ENCODE data around the gene UBE4A.
A peak's percentile ranks its signal among the peaks of the same experiment; 100 is the strongest.

UBE4A gene

DNA sequence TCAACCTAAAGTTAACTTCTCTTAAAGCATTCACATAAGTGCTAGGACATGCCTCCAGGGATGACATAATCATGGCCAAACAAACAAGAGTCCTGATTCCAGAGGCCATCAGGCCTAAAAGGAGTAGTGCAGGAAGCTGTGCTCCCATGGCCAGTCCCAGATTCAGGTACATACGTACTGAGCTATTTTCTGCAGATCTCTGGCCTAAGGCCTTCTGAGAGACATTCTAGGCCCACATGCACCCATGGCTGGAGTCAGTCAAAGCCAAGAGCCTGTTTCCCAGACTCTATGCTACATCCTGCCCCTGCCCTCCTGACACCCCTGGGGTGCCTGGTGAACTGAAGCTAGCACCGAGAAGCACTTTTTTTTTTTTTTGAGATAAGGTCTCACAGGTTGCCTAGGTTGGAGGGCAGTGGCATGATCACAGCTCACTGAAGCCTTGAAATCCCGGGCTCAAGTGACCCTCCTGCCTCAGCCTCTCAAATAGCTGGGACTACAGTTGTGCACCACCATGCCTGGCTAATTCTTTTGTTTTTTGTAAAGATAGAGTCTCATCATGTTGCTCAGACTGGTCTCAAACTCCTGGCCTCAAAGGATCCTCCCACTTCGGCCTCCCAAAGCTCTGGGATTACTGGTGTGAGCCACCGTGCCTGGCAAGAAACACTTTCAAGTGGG is 17.4 kb upstream of the UBE4A start:
- no peak for DNase-seq

DNA sequence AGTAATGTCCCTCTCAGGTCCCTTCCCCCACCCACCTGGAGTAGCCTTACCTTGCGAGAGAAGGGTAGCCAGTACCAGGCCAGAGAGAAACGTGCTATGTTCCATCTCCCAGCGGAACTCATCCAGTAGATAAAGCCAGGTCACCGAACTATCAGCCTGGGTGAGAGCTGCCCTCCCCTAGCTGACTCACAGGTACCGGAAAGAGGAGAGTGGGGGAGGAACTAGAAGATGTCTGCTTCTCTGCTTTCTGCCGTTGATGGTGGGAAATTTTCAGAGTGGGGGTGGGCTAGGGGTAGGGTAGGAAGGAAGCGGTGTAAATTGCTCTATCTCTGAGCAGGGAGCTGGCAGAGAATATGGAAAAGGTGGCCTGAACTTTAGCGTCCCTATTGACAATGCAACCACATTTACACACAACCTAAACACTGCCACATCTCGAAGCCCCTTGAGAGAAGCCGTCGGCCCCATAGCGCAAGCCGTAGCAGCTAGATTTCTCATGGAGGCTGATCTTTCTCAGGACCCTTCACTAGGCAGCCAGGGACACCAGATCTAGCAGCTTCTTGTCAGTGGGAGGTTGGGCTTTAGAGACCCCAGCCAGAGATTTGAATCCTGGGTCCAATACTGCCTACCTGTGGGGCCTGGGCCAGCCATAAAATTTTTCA is 16.8 kb upstream of the UBE4A start, which contains the start of gene CD3D:
Gene CD3D (minus strand): TSS at position 203 of the 659 bp plus-strand sequence. CDS start 98 bp downstream, at position 105.
- peak; percentile 77 for DNase-seq

DNA sequence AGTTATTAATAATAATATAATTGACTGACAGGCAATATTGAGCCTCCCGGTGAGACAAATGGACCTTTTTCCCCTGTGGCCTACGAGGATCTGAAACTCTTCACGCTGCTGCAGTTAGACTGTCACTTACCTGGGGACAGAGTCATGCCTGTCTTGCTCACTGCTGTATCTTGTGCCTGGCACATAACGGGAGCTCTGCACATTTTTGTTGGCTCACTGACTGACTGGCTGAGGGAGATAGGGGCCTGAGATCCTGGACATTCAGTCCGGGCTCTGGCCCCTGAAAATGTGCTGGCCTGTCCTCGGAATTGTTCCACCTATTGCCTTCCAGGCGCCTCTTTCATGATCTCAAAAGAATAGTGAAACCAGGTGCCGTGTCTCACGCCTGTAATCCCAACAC is 16.2 kb upstream of the UBE4A start:
- DNase-seq = peak; percentile 52

DNA sequence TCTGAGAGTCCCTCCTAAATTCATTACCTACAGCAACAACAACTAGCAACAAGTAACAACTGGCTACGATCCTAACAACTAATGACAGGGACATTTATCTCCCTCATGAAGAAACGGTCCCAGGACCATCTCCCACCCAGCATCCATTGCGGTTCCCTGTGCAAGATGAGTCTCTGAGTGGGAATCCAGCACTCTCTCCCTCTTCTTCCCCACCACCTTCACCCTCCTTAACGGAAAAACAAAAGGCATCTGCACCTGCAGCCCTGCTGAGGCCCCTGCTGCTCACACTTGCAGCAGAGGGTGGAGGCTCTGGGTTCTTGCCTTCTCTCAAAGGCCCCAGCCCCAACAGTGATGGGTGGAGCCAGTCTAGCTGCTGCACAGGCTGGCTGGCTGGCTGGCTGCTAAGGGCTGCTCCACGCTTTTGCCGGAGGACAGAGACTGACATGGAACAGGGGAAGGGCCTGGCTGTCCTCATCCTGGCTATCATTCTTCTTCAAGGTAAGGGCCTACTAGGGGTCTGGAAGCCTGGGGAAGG is 15.4 kb upstream of the UBE4A start, which contains the start of gene CD3G:
Gene CD3G (plus strand): TSS at position 364 of the 535 bp plus-strand sequence. CDS start 80 bp downstream, at position 444.
- DNase-seq = peak; percentile 81

DNA sequence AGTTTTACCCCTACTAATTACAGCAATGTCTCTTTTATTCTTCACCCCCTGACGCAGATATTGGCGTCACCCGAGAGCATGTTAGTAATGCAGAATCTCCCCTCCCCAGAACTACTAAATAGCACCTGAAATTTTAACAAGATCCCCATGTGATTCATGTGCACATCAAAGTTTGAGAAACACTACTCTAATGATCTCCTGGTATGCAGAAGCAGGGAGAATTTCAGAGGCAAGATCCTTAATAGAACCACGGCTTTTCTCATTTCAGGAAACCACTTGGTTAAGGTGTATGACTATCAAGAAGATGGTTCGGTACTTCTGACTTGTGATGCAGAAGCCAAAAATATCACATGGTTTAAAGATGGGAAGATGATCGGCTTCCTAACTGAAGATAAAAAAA is 9.9 kb upstream of the UBE4A start:
- no peak for DNase-seq

DNA sequence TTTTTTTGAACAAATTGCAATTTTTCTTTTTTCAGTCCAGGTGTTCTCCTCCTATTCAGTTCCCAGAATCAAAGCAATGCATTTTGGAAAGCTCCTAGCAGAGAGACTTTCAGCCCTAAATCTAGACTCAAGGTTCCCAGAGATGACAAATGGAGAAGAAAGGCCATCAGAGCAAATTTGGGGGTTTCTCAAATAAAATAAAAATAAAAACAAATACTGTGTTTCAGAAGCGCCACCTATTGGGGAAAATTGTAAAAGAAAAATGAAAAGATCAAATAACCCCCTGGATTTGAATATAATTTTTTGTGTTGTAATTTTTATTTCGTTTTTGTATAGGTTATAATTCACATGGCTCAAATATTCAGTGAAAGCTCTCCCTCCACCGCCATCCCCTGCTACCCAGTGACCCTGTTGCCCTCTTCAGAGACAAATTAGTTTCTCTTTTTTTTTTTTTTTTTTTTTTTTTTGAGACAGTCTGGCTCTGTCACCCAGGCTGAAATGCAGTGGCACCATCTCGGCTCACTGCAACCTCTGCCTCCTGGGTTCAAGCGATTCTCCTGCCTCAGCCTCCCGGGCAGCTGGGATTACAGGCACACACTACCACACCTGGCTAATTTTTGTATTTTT is 6.2 kb upstream of the UBE4A start:
- DNase-seq = no peak

DNA sequence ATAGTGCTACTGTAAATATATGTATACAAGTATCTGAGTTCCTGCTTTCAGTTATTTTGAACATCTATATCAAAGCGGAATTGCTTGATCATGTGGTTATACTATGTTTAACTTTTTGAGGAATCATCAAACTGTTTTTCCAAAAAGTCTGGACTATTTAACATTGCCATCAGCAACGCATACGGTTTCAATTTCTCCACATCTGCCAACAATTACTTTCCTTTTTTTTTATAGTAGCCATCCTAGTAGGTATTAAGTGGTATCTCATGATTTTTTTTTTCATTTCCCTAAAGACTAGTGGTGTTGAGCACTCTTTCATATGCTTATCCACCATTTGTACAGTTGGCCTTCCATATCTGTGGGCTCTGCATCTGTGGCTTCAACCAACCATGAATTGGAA is 1.3 kb upstream of the UBE4A start:
- no peak for DNase-seq

DNA sequence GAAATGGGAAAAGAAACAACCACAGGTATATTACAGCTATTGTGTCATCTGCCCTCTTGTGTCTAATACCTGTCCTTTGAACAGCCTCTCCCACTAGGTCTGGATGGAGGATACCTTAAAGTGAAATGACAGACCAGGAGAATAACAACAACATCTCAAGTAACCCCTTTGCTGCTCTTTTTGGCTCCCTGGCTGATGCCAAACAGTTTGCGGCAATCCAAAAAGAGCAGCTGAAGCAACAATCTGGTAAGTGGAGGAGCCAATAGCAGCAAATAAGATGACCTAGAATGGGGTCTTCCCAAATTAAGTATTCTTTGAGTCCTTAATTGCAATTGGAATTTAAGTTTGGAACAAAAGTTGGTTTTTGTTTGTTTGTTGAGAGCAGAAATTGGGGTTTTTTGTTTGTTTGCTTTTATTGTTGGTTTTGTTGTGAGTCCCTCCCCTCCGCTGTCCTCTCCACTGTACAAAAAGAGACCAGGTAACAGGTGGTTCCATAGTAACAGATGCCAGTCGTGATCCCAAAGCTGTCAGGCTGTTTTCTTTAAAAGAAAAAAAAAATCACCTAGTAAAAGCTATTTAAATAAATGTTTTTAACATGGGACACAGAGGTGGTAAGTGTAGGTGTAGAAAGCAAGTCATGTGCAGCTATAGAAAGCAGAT is 5.7 kb downstream of the UBE4A start:
- no peak for DNase-seq

DNA sequence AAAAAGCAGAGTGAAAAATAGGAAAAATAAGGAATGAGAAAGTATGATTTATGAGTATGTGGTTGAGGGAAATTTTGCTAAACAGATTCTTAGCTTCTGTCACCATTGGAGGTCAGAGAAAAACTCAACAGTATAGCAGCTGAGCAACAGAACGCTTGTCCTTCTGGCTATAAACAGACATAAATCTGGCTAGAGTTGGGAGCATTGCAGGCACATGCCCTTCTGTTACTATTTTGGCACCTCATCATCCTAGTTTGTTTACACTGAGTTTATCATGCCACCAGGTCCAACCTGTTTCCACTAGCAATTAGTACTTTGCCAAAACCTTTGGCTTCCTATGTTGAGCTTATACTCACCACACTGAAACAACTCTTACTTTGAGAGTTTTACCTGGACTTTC is 6.9 kb downstream of the UBE4A start:
- DNase-seq = no peak

DNA sequence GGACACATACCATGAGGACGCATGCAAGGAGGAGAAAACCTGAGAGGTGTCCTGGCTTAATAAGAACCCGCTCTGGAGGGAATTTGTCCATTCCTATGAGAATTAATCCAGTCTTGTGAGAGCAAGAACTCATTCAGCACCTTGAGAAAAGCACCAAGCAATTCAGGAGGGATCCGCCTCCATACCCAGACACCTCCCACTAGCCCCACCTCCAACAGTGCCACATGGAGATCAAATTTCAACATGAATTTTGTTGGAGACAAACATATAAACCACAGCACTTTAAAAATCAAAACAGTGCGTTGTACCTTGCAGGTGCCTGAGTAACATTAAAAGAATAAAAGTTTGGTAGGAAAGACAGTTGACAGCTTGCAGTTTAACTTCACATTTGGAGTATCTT is 11.4 kb downstream of the UBE4A start:
- DNase-seq = no peak

DNA sequence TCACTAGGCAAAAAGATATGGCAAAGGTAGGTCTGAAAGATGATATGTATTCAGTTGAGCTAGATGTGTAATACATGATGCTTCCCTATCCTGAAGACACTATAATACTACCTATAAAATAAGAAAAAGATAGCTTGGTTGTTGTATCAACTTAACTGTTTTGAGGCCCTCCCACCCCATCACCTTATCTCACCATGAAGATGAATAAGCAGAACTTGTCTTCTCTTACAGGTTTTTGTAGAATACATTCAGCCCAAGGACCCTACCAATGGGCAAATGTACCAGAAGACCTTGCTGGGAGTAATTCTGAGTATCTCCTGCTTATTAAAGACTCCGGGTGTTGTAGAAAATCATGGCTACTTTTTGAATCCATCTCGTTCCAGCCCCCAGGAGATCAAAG is 13.9 kb downstream of the UBE4A start:
- DNase-seq = no peak

DNA sequence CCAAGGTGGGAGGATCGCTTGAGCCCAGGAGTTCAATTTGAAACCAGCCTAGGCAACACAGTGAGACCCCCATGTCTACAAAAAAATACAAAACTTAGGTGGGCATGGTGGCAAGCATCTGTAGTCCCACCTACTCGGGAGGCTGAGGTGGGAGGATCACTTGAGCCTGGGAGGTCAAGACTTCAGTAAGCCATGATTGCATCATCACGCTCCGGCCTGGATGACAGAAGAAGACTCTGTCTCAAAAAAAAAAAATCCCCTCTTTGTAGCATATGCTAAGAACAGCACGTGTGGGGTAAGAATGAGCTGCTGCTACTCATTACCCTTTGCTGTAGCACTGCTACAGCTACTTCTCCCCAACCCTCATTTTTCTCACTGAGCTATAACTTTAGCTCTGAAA is 14.5 kb downstream of the UBE4A start:
- DNase-seq = no peak

DNA sequence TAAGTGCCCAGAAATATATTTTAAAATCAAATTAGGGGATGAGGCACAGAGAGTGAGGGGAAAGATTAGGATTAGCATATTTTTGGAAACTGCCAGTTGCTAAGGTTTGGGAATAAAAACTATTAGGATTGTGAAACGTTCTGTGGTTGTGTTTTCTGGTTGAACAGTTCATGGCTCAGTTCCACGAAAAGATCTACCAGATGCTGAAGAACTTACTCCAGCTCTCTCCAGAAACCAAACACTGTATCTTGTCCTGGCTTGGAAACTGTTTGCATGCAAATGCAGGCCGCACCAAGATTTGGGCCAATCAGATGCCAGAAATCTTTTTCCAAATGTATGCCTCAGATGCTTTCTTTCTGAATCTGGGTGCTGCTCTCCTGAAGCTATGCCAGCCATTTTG is 15.3 kb downstream of the UBE4A start:
- no peak for DNase-seq

DNA sequence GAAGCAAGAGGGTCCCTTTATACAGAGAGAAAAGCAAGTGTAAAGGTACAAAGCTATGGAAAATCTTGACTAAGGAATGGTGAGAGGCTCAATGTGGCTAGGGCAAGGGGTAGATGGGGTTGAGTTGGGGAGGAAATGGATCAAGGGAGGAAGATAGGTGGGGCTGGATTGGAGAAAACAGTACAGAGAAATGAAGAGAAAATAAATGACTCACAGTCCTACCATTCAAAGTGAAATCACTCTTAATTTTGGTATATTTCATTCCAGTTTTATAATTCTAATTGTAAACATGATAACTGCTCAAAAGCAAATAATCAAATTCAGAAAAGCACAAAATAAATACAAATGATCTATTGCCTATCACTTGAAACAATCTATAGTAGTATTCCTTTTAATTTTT is 16.6 kb downstream of the UBE4A start:
- DNase-seq = no peak

DNA sequence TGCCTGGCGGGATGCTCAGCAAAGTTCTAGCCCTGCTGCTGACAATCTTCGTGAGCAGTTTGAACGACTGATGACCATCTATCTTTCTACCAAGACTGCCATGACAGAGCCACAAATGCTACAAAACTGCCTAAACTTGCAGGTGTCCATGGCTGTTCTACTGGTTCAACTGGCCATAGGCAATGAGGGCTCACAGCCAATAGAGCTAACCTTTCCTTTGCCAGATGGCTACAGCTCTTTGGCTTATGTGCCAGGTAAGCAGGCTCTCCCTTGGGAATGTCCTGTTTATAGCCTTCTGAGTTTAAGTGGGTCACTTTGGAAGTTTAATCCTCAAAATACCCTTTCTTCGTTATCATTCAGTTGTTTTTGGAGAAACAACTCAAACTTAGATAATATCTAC is 20.1 kb downstream of the UBE4A start:
- DNase-seq = no peak

DNA sequence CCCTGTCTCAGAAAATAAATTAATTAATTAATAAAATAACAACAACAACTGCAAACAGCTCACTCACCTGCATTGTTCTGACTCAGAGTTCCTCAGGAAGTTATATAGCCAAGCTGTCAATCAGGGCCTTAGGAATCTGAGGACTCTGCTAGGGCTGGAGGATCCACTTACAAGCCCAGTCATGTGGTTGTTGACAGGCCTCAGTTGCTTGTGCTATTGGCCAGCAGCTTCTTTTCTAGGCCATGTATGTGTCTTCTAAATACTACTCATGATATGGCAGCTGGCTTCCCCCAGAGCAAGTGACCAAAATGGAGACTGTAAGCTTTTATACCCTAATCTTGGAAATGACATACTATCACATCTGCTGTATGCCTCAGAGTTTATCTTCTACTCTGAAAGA is 21.2 kb downstream of the UBE4A start:
- no peak for DNase-seq

DNA sequence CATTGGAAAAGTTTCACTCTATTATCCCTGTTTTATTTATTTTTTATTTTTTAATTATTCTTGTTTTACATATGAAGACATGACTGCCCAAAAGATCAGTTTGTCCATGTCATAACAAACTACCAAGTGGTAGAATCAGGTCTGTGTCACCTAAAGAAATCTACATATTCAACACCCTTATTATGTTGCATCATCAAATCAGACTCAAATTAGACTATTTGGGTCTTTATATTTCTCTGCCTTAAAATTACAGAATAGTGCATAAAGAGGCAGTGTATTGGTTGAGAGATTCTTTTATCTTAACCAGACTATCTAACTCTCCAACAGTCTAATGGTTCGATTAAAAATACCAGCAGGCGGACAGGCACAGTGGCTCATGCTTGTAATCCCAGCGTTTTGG is 23.6 kb downstream of the UBE4A start:
- DNase-seq = no peak

DNA sequence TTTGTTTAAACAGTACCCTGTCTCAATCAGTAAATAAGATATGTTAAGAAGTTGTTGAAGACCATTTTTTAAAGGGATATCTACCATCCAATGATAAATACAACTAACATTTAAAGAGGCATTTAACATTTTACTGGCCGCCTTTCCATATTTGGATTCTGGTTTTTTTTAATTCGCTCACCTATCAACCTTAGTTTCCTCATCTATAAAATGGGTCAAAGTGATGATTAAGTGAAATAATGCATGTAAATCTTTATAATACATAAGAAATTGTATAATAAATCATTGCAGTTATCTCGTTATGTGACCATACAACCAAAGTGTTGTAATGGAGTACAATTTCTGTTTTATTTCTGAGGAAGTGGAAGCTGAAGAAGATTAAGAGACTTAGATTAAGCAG is 24.3 kb downstream of the UBE4A start:
- DNase-seq = no peak

DNA sequence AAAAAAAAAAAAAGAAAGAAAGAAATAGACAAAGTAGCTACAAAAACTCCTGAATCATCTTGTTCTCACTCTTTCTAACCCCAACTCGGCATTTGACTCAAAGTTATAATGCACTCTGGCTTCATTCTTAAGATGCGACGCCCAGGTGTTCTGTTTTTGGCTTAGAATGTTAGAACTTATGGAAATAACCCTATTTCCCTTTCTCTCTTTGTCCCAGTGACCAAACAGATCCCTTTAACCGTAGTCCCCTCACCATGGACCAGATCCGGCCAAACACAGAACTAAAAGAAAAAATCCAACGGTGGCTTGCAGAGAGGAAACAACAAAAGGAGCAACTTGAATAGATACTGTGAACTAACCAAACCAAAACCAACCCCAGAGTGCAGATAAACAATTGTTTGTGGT is 36.7 kb downstream of the UBE4A start:
- no peak for DNase-seq

DNA sequence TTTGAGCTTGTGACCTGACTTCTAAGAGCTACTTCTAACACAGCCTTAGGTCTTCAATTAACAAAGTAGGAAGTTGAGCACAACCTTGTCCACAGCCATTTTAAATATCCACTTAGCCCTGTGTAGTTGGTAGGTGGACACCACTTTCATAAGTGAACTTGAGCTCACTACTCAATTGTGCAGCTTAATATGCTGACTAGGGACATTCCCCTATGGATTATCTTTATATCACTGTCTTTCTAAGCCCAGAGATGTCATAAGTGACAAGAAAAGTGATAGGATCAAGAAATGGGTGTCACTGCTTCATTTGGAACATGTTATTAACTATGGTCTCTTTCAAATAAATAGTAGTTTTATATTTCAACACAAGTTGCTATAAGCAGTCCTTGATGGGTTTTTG is 38.0 kb downstream of the UBE4A start:
- DNase-seq = no peak

DNA sequence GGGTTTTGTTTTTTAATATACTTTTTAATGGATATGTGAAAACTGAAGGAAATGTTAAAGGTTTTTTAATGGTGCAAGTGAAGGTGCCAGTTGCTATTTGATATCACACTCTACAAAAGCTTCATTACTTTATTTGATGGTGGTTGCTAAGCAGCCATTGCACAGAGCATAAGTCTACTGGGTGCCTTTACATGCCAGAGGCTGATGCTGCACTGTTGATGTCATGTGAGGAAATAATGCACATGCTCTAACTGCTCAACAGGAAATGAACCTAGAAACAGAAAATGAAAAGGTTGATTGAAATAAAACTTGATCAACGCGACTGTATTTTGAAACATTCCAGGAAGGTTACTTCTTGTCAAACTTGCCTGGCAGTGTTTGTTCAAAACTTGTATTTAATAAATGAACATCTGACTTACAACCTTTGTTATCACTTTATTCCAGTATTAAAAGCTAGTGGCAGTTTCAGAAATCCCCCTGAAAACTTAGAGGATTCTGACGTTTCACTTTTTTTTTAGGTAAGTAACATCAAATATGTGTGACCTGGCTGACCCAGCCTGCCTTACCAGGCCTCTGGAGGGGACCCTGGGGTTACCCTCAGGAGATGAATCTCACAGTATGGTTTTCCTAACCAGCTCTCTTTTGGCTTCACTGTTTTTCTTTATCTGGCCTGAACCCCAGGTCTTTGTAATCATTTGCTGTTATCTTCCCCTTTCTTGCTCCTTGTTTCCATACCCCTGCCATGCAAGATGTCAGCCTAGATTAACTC is 39.6 kb downstream of the UBE4A start:
- peak; percentile 50 for DNase-seq

DNA sequence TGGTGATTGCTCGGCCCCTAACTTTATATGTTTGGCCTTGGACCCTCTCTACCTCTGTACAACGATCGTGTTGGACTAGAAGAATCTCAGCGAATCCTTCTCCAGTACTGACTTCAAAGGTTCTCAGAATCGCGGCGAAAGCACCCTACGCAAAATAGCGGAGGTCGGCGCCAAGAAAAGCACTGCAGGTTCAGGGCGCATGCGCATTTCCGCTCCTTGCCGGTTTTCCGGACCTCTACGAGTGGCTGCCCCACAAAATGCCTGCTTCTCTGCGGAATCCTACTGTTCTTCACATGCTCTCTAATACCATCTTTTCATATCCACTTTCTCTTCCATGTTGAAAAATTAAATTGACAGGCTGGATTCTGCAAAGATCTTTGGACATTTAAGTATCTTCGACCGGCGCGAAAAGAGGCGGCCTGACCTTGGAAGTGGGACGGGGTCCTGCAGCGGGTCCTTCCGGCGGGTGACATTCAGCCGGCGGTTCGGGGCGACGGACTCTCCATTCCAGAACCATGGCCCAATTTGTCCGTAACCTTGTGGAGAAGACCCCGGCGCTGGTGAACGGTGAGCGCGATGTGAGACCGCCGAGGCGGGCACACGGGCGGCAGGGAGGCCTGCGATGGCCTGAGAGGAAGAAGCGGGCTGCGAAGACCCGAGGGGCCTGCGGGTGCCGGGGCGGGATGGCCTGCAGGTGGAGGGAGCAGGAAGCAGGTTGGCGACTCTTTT is 41.9 kb downstream of the UBE4A start, which contains the start of gene ATP5MG:
Gene ATP5MG (plus strand): TSS at position 456 of the 729 bp plus-strand sequence. CDS start 60 bp downstream, at position 516.
- peak; percentile 96 for DNase-seq

Data from activated CD4-positive, alpha-beta T cell treated with anti-CD3 and anti-CD28 coated beads for 48 hours (primary cell).